Left colon (tissue), 2 donors: ENCODE data around the gene LSP1. TPM values are rescaled to one million over a fixed set of nuclear protein-coding genes. Genes with fewer than 3 reads are reported as not detected.

Experiments
- ATAC-seq: fragments of 200-7000 bp; cut with Tn5 transposase; one replicate; pipeline ENCODE4 v1.9.1; 2020; ENCODE audit warnings: mild to moderate bottlenecking, moderate library complexity
- DNase-seq, 2 donors: peaks; one replicate each; pipeline ENCODE4 v3.0.0-alpha.2; 2020
- intact Hi-C, 2 donors: fragments of 100-400 bp; cut with DNase I in 1 of 2; cut with micrococcal nuclease in 1 of 2; formaldehyde crosslinking; loops; one replicate each; pipeline versions ENCODE4 v1.11.2 to v1.14.0; 2022; cut with DNase I, micrococcal nuclease
- total RNA-seq, 2 donors: library from RNA; stranded (reverse); fragmentation: NEBNext Ultra II Directional; extraction: Animal tissue kit (Norgen Biotek cat#: 25700); gene quantifications; one replicate each; pipeline ENCODE4 v1.2.1, GENCODE V29; 2021
- donor health status: DM: no; HTN: no; CAD: no.
- donor health status: DM: yes; HTN: yes; CAD: no.

LSP1 gene
- total RNA-seq, 2 donors from 2014 or later, result 9.9 to 28.6 TPM

- ATAC-seq (no peak), DNase-seq (no peak)
- intact Hi-C loops, result no loop called here
Observed at GRCh38 chr11:1856306-1857005, 3.6 kb downstream of the LSP1 start.

GRCh38 chr11:1857064-1857463 lies 4.2 kb downstream of the LSP1 start:
- intact Hi-C loops, result no loop called here
- no peak for ATAC-seq
- DNase-seq, result no peak

- no peak for DNase-seq
- ATAC-seq, result no peak
- intact Hi-C loops, result no loop called here
Observed at GRCh38 chr11:1858154-1858553, 5.3 kb downstream of the LSP1 start.

- DNase-seq (no peak), ATAC-seq (no peak)
- intact Hi-C loops, result no loop called here
Observed at GRCh38 chr11:1858576-1858975, 5.7 kb downstream of the LSP1 start.

GRCh38 chr11:1859004-1859403 lies 6.1 kb downstream of the LSP1 start:
- ATAC-seq (no peak), DNase-seq (no peak)
- intact Hi-C loops, result no loop called here

- intact Hi-C loops, result no loop called here
- ATAC-seq, result no peak
- DNase-seq, result no peak
Observed at GRCh38 chr11:1860108-1860507, 7.2 kb downstream of the LSP1 start.

GRCh38 chr11:1861435-1862411 lies 8.8 kb downstream of the LSP1 start:
- no peak for ATAC-seq
- DNase-seq, result no peak
- intact Hi-C loops, result no loop called here

GRCh38 chr11:1862588-1863351 lies 9.9 kb downstream of the LSP1 start:
- DNase-seq (no peak), ATAC-seq (no peak)
- intact Hi-C loops, result no loop called here

- peak in 1 of 2 donors; percentile 74 for DNase-seq
- intact Hi-C loops, result no loop called here
- ATAC-seq, result peak; percentile 61
Observed at GRCh38 chr11:1863352-1864216, 10.7 kb downstream of the LSP1 start.

GRCh38 chr11:1864231-1864630 lies 11.3 kb downstream of the LSP1 start:
- DNase-seq (no peak), ATAC-seq (no peak)
- intact Hi-C loops, result no loop called here

GRCh38 chr11:1864831-1865665 lies 12.2 kb downstream of the LSP1 start:
- intact Hi-C loops, result no loop called here
- ATAC-seq (no peak), DNase-seq (no peak)

- intact Hi-C loops, result no loop called here
- no peak for DNase-seq
- ATAC-seq, result no peak
Observed at GRCh38 chr11:1866226-1866625, 13.3 kb downstream of the LSP1 start.

GRCh38 chr11:1866776-1867175 lies 13.9 kb downstream of the LSP1 start:
- ATAC-seq (no peak), DNase-seq (no peak)
- intact Hi-C loops, result no loop called here

- intact Hi-C loops, result no loop called here
- DNase-seq (no peak), ATAC-seq (no peak)
Observed at GRCh38 chr11:1867381-1867780, 14.5 kb downstream of the LSP1 start.

- intact Hi-C loops, result no loop called here
- no peak for ATAC-seq
Observed at GRCh38 chr11:1868056-1868635, 15.3 kb downstream of the LSP1 start.

GRCh38 chr11:1868636-1869291 lies 15.9 kb downstream of the LSP1 start:
- intact Hi-C loops, result no loop called here
- ATAC-seq (no peak), DNase-seq (no peak)

More at GRCh38 chr11:1868056-1868635, 15.3 kb downstream of the LSP1 start:
- no peak for DNase-seq
